ENCODE data around the gene VARS1.
"Not testable (repeated sequence)": the region's sequence is repeated elsewhere in the genome, so short reads cannot be mapped to it uniquely, and the experiment has no call there.

Gene VARS1

GRCh38 chr6:31822036-31822821 is 26.7 kb upstream of the VARS1 start:
- peaks cover 38% of the 10 kb centered on the region for H3F3A ChIP-seq (ENCODE audit: control insufficient read depth, insufficient read depth)
- peak overlapping the region; percentile 92 for H3K4me3 ChIP-seq (ENCODE audit: low read length)
- no peaks in the 10 kb centered on the region for H3K27me3 ChIP-seq (ENCODE audit: control insufficient read depth, low read length)
- H3K36me3 ChIP-seq (ENCODE audit: control insufficient read depth, low read length): no peaks in the 10 kb centered on the region
- peak overlapping the region; percentile 43 for H3K27ac ChIP-seq (ENCODE audit: low read depth, low read length)
- no peaks in the 10 kb centered on the region for H3K9me2 ChIP-seq (replicated peaks; ENCODE audit: control insufficient read depth, low read length)
- peaks cover 63% of the 10 kb centered on the region for H3K4me1 ChIP-seq (ENCODE audit: control insufficient read depth, low read length)
- H3K9me3 ChIP-seq (ENCODE audit: control insufficient read depth, insufficient read depth, low read length): no peaks in the 10 kb centered on the region
- peak overlapping the region; percentile 83 for H3K4me2 ChIP-seq (ENCODE audit: low read length)
- H3K79me2 ChIP-seq (ENCODE audit: control insufficient read depth, low read length): peaks cover 7% of the 10 kb centered on the region; the same call in 1 of the 2 replicates
- TF ChIP-seq CTCF (IDR thresholded peaks at IDR 0.05; ENCODE audit: low read depth, low read length, poor library complexity, severe bottlenecking): no peak
- TF ChIP-seq EZH2phosphoT487 (IDR thresholded peaks at IDR 0.05; ENCODE audit: borderline replicate concordance, low read length): no peak
- H4K20me1 ChIP-seq (ENCODE audit: control insufficient read depth, insufficient read depth, low read depth, low read length): no peaks in the 10 kb centered on the region

- H3K9me3 ChIP-seq (ENCODE audit: control insufficient read depth, insufficient read depth, low read length): no peaks in the 10 kb centered on the region
- no peaks in the 10 kb centered on the region for H3K27me3 ChIP-seq (ENCODE audit: control insufficient read depth, low read length)
- peaks cover under 1% of the 10 kb centered on the region; the same call in 1 of the 2 replicates for H3K79me2 ChIP-seq (ENCODE audit: control insufficient read depth, low read length)
- H3K4me3 ChIP-seq (ENCODE audit: low read length): peak overlapping the region; percentile 92
- H3F3A ChIP-seq (ENCODE audit: control insufficient read depth, insufficient read depth): peaks cover 35% of the 10 kb centered on the region
- H3K4me1 ChIP-seq (ENCODE audit: control insufficient read depth, low read length): peaks cover 56% of the 10 kb centered on the region
- H4K20me1 ChIP-seq (ENCODE audit: control insufficient read depth, insufficient read depth, low read depth, low read length): no peaks in the 10 kb centered on the region
- no peaks in the 10 kb centered on the region for H3K9me2 ChIP-seq (replicated peaks; ENCODE audit: control insufficient read depth, low read length)
- no peaks in the 10 kb centered on the region for H3K36me3 ChIP-seq (ENCODE audit: control insufficient read depth, low read length)
- peak overlapping the region; percentile 83 for H3K4me2 ChIP-seq (ENCODE audit: low read length)
- H3K27ac ChIP-seq (ENCODE audit: low read depth, low read length): peak overlapping the region; percentile 43
- TF ChIP-seq EZH2phosphoT487 (IDR thresholded peaks at IDR 0.05; ENCODE audit: borderline replicate concordance, low read length) (no peak), CTCF (IDR thresholded peaks at IDR 0.05; ENCODE audit: low read depth, low read length, poor library complexity, severe bottlenecking) (no peak)
Observed at GRCh38 chr6:31821301-31822035, 25.9 kb upstream of the VARS1 start.

- Histone ChIP-seq H3K4me1 (ENCODE audit: control insufficient read depth, low read length) (peaks cover 46% of the 10 kb centered on the region), H3F3A (ENCODE audit: control insufficient read depth, insufficient read depth) (peaks cover 29% of the 10 kb centered on the region)
- H3K4me3 ChIP-seq (ENCODE audit: low read length); H3K9me3 ChIP-seq (ENCODE audit: control insufficient read depth, insufficient read depth, low read length); H3K27ac ChIP-seq (ENCODE audit: low read depth, low read length); H4K20me1 ChIP-seq (ENCODE audit: control insufficient read depth, insufficient read depth, low read depth, low read length); H3K9me2 ChIP-seq (replicated peaks; ENCODE audit: control insufficient read depth, low read length); H3K36me3 ChIP-seq (ENCODE audit: control insufficient read depth, low read length); H3K4me2 ChIP-seq (ENCODE audit: low read length); H3K79me2 ChIP-seq (ENCODE audit: control insufficient read depth, low read length); H3K27me3 ChIP-seq (ENCODE audit: control insufficient read depth, low read length): not testable (repeated sequence)
Observed at GRCh38 chr6:31820399-31820798, 24.8 kb upstream of the VARS1 start.

- Histone ChIP-seq H4K20me1 (ENCODE audit: control insufficient read depth, insufficient read depth, low read depth, low read length) (no peaks in the 10 kb centered on the region), H3K27me3 (ENCODE audit: control insufficient read depth, low read length) (peaks cover under 1% of the 10 kb centered on the region; the same call in 1 of the 2 replicates), H3K9me3 (ENCODE audit: control insufficient read depth, insufficient read depth, low read length) (no peaks in the 10 kb centered on the region), H3K4me2 (ENCODE audit: low read length) (no peak overlapping the region), H3K9me2 (replicated peaks; ENCODE audit: control insufficient read depth, low read length) (no peaks in the 10 kb centered on the region), H3K4me3 (ENCODE audit: low read length) (no peak overlapping the region), H3F3A (ENCODE audit: control insufficient read depth, insufficient read depth) (peaks cover 29% of the 10 kb centered on the region), H3K36me3 (ENCODE audit: control insufficient read depth, low read length) (no peaks in the 10 kb centered on the region), H3K27ac (ENCODE audit: low read depth, low read length) (no peak overlapping the region), H3K4me1 (ENCODE audit: control insufficient read depth, low read length) (peaks cover 47% of the 10 kb centered on the region), H3K79me2 (ENCODE audit: control insufficient read depth, low read length) (no peaks in the 10 kb centered on the region)
- TF ChIP-seq EZH2phosphoT487 (IDR thresholded peaks at IDR 0.05; ENCODE audit: borderline replicate concordance, low read length) (no peak), CTCF (IDR thresholded peaks at IDR 0.05; ENCODE audit: low read depth, low read length, poor library complexity, severe bottlenecking) (no peak)
Observed at GRCh38 chr6:31819871-31820299, 24.3 kb upstream of the VARS1 start.

- Histone ChIP-seq H3F3A (ENCODE audit: control insufficient read depth, insufficient read depth) (peaks cover 20% of the 10 kb centered on the region), H3K4me2 (ENCODE audit: low read length) (peak overlapping the region; percentile 46), H3K4me3 (ENCODE audit: low read length) (peak overlapping the region; percentile 51), H3K4me1 (ENCODE audit: control insufficient read depth, low read length) (peaks cover 50% of the 10 kb centered on the region)
- not testable (repeated sequence) for H3K9me3 ChIP-seq (ENCODE audit: control insufficient read depth, insufficient read depth, low read length); H3K79me2 ChIP-seq (ENCODE audit: control insufficient read depth, low read length); H3K9me2 ChIP-seq (replicated peaks; ENCODE audit: control insufficient read depth, low read length); H3K27me3 ChIP-seq (ENCODE audit: control insufficient read depth, low read length); H3K27ac ChIP-seq (ENCODE audit: low read depth, low read length); H3K36me3 ChIP-seq (ENCODE audit: control insufficient read depth, low read length); H4K20me1 ChIP-seq (ENCODE audit: control insufficient read depth, insufficient read depth, low read depth, low read length)
Observed at GRCh38 chr6:31817929-31818511, 22.5 kb upstream of the VARS1 start.

All from DOHH2 (cell line).